ENCODE data around the gene SHMT2. TPM values are rescaled to one million over a fixed set of nuclear protein-coding genes. Genes with fewer than 3 reads are reported as not detected.

SHMT2 gene
- total and polyA plus RNA-seq, 2 donors (not counting 1 experiment from before 2014, with no cell fraction given): 154 to 380 TPM

DNA sequence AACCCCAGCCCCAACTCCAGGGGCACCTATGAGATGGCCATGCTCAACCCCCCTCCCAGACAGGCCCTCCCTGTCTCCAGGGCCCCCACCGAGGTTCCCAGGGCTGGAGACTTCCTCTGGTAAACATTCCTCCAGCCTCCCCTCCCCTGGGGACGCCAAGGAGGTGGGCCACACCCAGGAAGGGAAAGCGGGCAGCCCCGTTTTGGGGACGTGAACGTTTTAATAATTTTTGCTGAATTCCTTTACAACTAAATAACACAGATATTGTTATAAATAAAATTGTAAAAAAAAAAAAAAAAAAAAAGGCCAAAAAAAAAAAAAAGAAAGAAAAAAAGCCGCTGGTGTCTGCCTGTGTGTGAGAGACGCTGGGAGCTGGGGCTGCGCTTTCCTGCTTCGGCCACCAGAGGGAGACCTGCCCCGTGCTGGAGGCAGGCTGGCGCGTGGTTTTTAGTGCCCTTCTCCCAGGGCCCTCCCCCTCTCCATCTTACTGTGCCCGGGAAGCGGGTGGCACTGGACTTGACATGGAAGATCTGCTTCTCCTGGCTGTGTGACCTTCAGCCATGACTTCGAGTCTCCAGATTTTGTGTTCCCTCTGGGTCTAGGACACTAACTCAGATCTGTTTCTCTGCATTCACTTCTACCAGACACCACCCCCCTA is 16.3 kb upstream of the SHMT2 start:
- H4K20me1 ChIP-seq (ENCODE audit: control insufficient read depth, extremely low read depth, insufficient read depth, low read length): no peaks in the 10 kb centered on the region
- TF ChIP-seq, protein P1, sequence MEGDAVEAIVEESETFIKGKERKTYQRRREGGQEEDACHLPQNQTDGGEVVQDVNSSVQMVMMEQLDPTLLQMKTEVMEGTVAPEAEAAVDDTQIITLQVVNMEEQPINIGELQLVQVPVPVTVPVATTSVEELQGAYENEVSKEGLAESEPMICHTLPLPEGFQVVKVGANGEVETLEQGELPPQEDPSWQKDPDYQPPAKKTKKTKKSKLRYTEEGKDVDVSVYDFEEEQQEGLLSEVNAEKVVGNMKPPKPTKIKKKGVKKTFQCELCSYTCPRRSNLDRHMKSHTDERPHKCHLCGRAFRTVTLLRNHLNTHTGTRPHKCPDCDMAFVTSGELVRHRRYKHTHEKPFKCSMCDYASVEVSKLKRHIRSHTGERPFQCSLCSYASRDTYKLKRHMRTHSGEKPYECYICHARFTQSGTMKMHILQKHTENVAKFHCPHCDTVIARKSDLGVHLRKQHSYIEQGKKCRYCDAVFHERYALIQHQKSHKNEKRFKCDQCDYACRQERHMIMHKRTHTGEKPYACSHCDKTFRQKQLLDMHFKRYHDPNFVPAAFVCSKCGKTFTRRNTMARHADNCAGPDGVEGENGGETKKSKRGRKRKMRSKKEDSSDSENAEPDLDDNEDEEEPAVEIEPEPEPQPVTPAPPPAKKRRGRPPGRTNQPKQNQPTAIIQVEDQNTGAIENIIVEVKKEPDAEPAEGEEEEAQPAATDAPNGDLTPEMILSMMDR (conservative IDR thresholded peaks at IDR 0.05 in 1 of 2, IDR thresholded peaks at IDR 0.05 in 1 of 2; ENCODE audit: low read depth in 1 of 2, low read length in 2 of 2): peak; percentile 90 to 92
- no peak for TF ChIP-seq EZH2 (IDR thresholded peaks at IDR 0.05; ENCODE audit: low read length, missing control alignments)
- H3K36me3 ChIP-seq (ENCODE audit: control insufficient read depth, insufficient read depth, low read length): peaks cover 43% of the 10 kb centered on the region
- no peak overlapping the region for H3K4me2 ChIP-seq (ENCODE audit: extremely low read depth, insufficient read depth, low read length)
- H3K79me2 ChIP-seq (ENCODE audit: control insufficient read depth, insufficient read depth, low read length): no peaks in the 10 kb centered on the region
- no peak overlapping the region for H3K9ac ChIP-seq (ENCODE audit: insufficient read depth, low read length)
- no peak overlapping the region for H2AFZ ChIP-seq (ENCODE audit: low read length)
- DNase-seq (ENCODE audit: low read depth in 2 of 2): peak; percentile 68 to 86
- no peaks in the 10 kb centered on the region for H3K9me3 ChIP-seq (ENCODE audit: control insufficient read depth, insufficient read depth, low read depth, low read length)
- no peak overlapping the region for H3K4me3 ChIP-seq (replicated peaks in 1 of 4; ENCODE audit: control extremely low read depth in 1 of 4, insufficient read depth in 1 of 4, low read depth in 3 of 4, low read length in 4 of 4)
- no peak overlapping the region for H3K27ac ChIP-seq (ENCODE audit: insufficient read depth, low read length)
- peaks cover 20% of the 10 kb centered on the region for H3K27me3 ChIP-seq (ENCODE audit: control insufficient read depth, insufficient read depth, low read length)
- H3K4me1 ChIP-seq (ENCODE audit: control insufficient read depth, extremely low read depth, insufficient read depth, low read length): peaks cover 6% of the 10 kb centered on the region

DNA sequence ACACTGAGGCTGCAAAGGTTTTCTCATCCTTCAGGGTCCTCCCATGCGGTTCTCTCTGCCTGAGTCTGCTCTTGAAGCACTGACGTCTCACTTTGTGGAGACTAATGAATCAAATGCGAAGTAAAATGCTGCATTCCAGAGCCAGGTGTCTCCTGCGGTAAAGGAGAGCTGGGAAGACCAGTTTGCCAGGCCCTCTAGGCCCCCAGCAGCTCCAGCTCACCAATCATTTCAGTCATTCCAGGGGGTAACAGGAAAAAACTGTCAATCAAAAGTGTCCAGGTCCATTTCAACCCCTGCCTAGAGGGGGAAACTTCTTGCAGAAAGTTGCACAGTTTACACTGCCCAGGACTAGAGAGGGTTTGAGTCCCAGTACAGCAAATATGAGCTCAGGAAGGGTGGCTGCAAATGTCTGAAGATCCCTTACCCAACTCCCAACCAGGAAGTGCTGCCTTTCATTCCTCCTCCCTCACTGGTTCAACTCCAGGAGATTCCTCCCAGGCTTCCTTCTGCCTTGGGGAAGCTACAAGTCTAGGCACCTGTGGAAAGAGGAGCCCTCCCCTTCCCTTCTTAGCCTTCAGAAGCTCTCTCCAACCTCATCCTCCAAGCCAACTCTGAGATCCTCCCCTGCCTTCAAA is 15.6 kb upstream of the SHMT2 start:
- H3K27ac ChIP-seq (ENCODE audit: insufficient read depth, low read length): no peak overlapping the region
- H3K4me3 ChIP-seq (replicated peaks in 1 of 4; ENCODE audit: control extremely low read depth in 1 of 4, insufficient read depth in 1 of 4, low read depth in 3 of 4, low read length in 4 of 4): no peak overlapping the region
- TF ChIP-seq EZH2 (IDR thresholded peaks at IDR 0.05; ENCODE audit: low read length, missing control alignments): no peak
- TF ChIP-seq, protein P1 (conservative IDR thresholded peaks at IDR 0.05 in 1 of 2, IDR thresholded peaks at IDR 0.05 in 1 of 2; ENCODE audit: low read depth in 1 of 2, low read length in 2 of 2): no peak
- no peak overlapping the region for H2AFZ ChIP-seq (ENCODE audit: low read length)
- H3K9ac ChIP-seq (ENCODE audit: insufficient read depth, low read length): no peak overlapping the region
- H3K27me3 ChIP-seq (ENCODE audit: control insufficient read depth, insufficient read depth, low read length): peaks cover 26% of the 10 kb centered on the region
- peaks cover 9% of the 10 kb centered on the region for H3K4me1 ChIP-seq (ENCODE audit: control insufficient read depth, extremely low read depth, insufficient read depth, low read length)
- H3K79me2 ChIP-seq (ENCODE audit: control insufficient read depth, insufficient read depth, low read length): no peaks in the 10 kb centered on the region
- no peak overlapping the region for H3K4me2 ChIP-seq (ENCODE audit: extremely low read depth, insufficient read depth, low read length)
- H3K36me3 ChIP-seq (ENCODE audit: control insufficient read depth, insufficient read depth, low read length): peaks cover 38% of the 10 kb centered on the region
- H3K9me3 ChIP-seq (ENCODE audit: control insufficient read depth, insufficient read depth, low read depth, low read length): no peaks in the 10 kb centered on the region
- H4K20me1 ChIP-seq (ENCODE audit: control insufficient read depth, extremely low read depth, insufficient read depth, low read length): no peaks in the 10 kb centered on the region
- no peak for DNase-seq (ENCODE audit: low read depth in 2 of 2)

DNA sequence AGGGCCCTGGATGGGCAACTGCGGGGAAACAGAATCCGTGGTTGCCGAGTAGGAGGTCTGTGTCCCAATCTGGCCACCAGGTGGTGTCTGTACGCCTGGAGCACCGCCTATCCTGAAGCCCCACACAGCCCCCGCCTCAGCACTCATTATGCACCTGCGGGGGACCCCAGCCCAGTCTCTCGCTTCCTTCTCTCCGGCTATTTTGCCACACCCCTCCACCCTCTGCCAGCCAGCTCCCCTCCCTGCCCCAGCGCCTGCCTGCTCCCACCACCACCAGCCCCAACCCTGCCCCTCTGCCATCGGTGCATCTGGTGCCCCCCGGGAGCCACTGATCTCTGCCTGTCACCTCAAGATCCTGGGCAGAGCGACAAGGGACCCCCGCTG is 15.1 kb upstream of the SHMT2 start:
- Histone ChIP-seq H3K79me2 (ENCODE audit: control insufficient read depth, insufficient read depth, low read length) (no peaks in the 10 kb centered on the region), H3K4me1 (ENCODE audit: control insufficient read depth, extremely low read depth, insufficient read depth, low read length) (peaks cover 9% of the 10 kb centered on the region), H4K20me1 (ENCODE audit: control insufficient read depth, extremely low read depth, insufficient read depth, low read length) (no peaks in the 10 kb centered on the region), H3K27ac (ENCODE audit: insufficient read depth, low read length) (no peak overlapping the region), H3K36me3 (ENCODE audit: control insufficient read depth, insufficient read depth, low read length) (peaks cover 34% of the 10 kb centered on the region), H3K27me3 (ENCODE audit: control insufficient read depth, insufficient read depth, low read length) (peaks cover 28% of the 10 kb centered on the region), H2AFZ (ENCODE audit: low read length) (no peak overlapping the region), H3K4me2 (ENCODE audit: extremely low read depth, insufficient read depth, low read length) (no peak overlapping the region), H3K4me3 (replicated peaks in 1 of 4; ENCODE audit: control extremely low read depth in 1 of 4, insufficient read depth in 1 of 4, low read depth in 3 of 4, low read length in 4 of 4) (no peak overlapping the region), H3K9me3 (ENCODE audit: control insufficient read depth, insufficient read depth, low read depth, low read length) (no peaks in the 10 kb centered on the region), H3K9ac (ENCODE audit: insufficient read depth, low read length) (no peak overlapping the region)
- peak; percentile 37 to 54 for DNase-seq (ENCODE audit: low read depth in 2 of 2)
- no peak for TF ChIP-seq EZH2 (IDR thresholded peaks at IDR 0.05; ENCODE audit: low read length, missing control alignments)
- TF ChIP-seq, protein P1 (conservative IDR thresholded peaks at IDR 0.05 in 1 of 2, IDR thresholded peaks at IDR 0.05 in 1 of 2; ENCODE audit: low read depth in 1 of 2, low read length in 2 of 2): peak; percentile 41 to 68
